Activated CD8-positive, alpha-beta memory T cell treated with anti-CD3 and anti-CD28 coated beads, Interleukin-2, amount 10 ng/mL, durations not matched to agents 7 days and 5 days (primary cell): ENCODE data around the gene PTEN. TPM values are rescaled to one million over a fixed set of nuclear protein-coding genes. Genes with fewer than 3 reads are reported as not detected.

Experiments used
- ATAC-seq: fragments of 150-1000 bp; cut with Tn5 transposase; one replicate; pipeline ENCODE4 v1.10.0; 2021; ENCODE audit warnings: moderate library complexity
- CTCF ChIA-PET: fragments of 350-600 bp; sonication (Branson Sonifier 250); formaldehyde crosslinking; loops from one replicate; lab custom pipeline; 2021; ENCODE audit warnings: antibody characterized with exemption; lab: Charles Lee
- DNase-seq: peaks from one replicate; pipeline ENCODE4 v3.0.0-alpha.2; 2020
- H3K27ac Mint-ChIP-seq: one replicate; pipeline ENCODE4 v1.8.0; 2021; ENCODE audit warnings: mild to moderate bottlenecking, mixed read lengths
- H3K27me3 Mint-ChIP-seq: one replicate; pipeline ENCODE4 v1.8.0; 2021; ENCODE audit warnings: mixed read lengths
- H3K36me3 Mint-ChIP-seq: one replicate; pipeline ENCODE4 v1.8.0; 2021; ENCODE audit warnings: mild to moderate bottlenecking, mixed read lengths
- H3K4me1 Mint-ChIP-seq: one replicate; pipeline ENCODE4 v1.8.0; 2021; ENCODE audit warnings: mixed read lengths
- H3K4me3 Mint-ChIP-seq: one replicate; pipeline ENCODE4 v1.8.0; 2021; ENCODE audit warnings: mild to moderate bottlenecking, moderate library complexity, mixed read lengths
- H3K9me3 Mint-ChIP-seq: one replicate; pipeline ENCODE4 v1.8.0; 2022; ENCODE audit warnings: low read depth, mixed read lengths
- total RNA-seq, 2 experiments: library from RNA; stranded (reverse); gene quantifications; one replicate each; pipeline ENCODE4 v1.2.3, GENCODE V29; 2021

The PTEN gene
- total RNA-seq, 2 experiments from 2014 or later, result 73.7 to 90.4 TPM

GRCh38 chr10:87957702-87958101, 94.3 kb downstream of the PTEN start:
- CTCF ChIA-PET, result no interaction called here
- H3K9me3 Mint-ChIP-seq, result no peaks in the 10 kb centered on the region
- ATAC-seq (no peak), DNase-seq (no peak)
- no peaks in the 10 kb centered on the region for H3K4me1 Mint-ChIP-seq
- no peak overlapping the region for H3K27ac Mint-ChIP-seq
- H3K4me3 Mint-ChIP-seq, result no peak overlapping the region
- H3K36me3 Mint-ChIP-seq, result peaks cover 48% of the 10 kb centered on the region
- no peaks in the 10 kb centered on the region for H3K27me3 Mint-ChIP-seq

GRCh38 chr10:87960230-87960629, 96.8 kb downstream of the PTEN start:
- CTCF ChIA-PET, result no interaction called here
- DNase-seq (no peak), ATAC-seq (no peak)
- no peak overlapping the region for H3K4me3 Mint-ChIP-seq
- H3K9me3 Mint-ChIP-seq, result no peaks in the 10 kb centered on the region
- H3K27me3 Mint-ChIP-seq, result no peaks in the 10 kb centered on the region
- H3K36me3 Mint-ChIP-seq, result peaks cover 50% of the 10 kb centered on the region
- H3K4me1 Mint-ChIP-seq, result no peaks in the 10 kb centered on the region
- no peak overlapping the region for H3K27ac Mint-ChIP-seq

GRCh38 chr10:87961314-87961713, 97.9 kb downstream of the PTEN start:
- no peaks in the 10 kb centered on the region for H3K9me3 Mint-ChIP-seq
- H3K4me3 Mint-ChIP-seq, result no peak overlapping the region
- no peaks in the 10 kb centered on the region for H3K27me3 Mint-ChIP-seq
- CTCF ChIA-PET, result no interaction called here
- no peaks in the 10 kb centered on the region for H3K4me1 Mint-ChIP-seq
- H3K36me3 Mint-ChIP-seq, result peaks cover 52% of the 10 kb centered on the region
- no peak overlapping the region for H3K27ac Mint-ChIP-seq
- no peak for ATAC-seq
- DNase-seq, result no peak

GRCh38 chr10:87966459-87966858, 103.0 kb downstream of the PTEN start:
- Mint-ChIP-seq H3K36me3 (peaks cover 31% of the 10 kb centered on the region), H3K9me3 (no peaks in the 10 kb centered on the region), H3K4me1 (no peaks in the 10 kb centered on the region), H3K27ac (no peak overlapping the region), H3K27me3 (no peaks in the 10 kb centered on the region), H3K4me3 (no peak overlapping the region)
- CTCF ChIA-PET, result no interaction called here
- DNase-seq (no peak), ATAC-seq (no peak)

- ATAC-seq, result no peak
- CTCF ChIA-PET, result no interaction called here
- H3K4me1 Mint-ChIP-seq, result peaks cover 4% of the 10 kb centered on the region
- peaks cover 4% of the 10 kb centered on the region for H3K9me3 Mint-ChIP-seq
- H3K27ac Mint-ChIP-seq, result no peak overlapping the region
- H3K36me3 Mint-ChIP-seq, result peaks cover 7% of the 10 kb centered on the region
- DNase-seq, result no peak
- H3K27me3 Mint-ChIP-seq, result no peaks in the 10 kb centered on the region
- H3K4me3 Mint-ChIP-seq, result no peak overlapping the region
These were observed 110.2 kb downstream of the PTEN start for GRCh38 chr10:87973635-87974034.

GRCh38 chr10:87974130-87974529, 110.7 kb downstream of the PTEN start:
- H3K4me1 Mint-ChIP-seq, result peaks cover 4% of the 10 kb centered on the region
- no peak overlapping the region for H3K4me3 Mint-ChIP-seq
- CTCF ChIA-PET, result no interaction called here
- H3K9me3 Mint-ChIP-seq, result peaks cover 4% of the 10 kb centered on the region
- H3K27ac Mint-ChIP-seq, result no peak overlapping the region
- DNase-seq (no peak), ATAC-seq (no peak)
- no peaks in the 10 kb centered on the region for H3K27me3 Mint-ChIP-seq
- H3K36me3 Mint-ChIP-seq, result peaks cover 7% of the 10 kb centered on the region

- Mint-ChIP-seq H3K27me3 (no peaks in the 10 kb centered on the region), H3K4me1 (peaks cover 4% of the 10 kb centered on the region), H3K36me3 (peaks cover 7% of the 10 kb centered on the region), H3K27ac (no peak overlapping the region), H3K9me3 (peaks cover 4% of the 10 kb centered on the region), H3K4me3 (no peak overlapping the region)
- DNase-seq (no peak), ATAC-seq (no peak)
- CTCF ChIA-PET, result no interaction called here
These were observed 111.3 kb downstream of the PTEN start for GRCh38 chr10:87974769-87975168.

GRCh38 chr10:87976101-87976743, 112.8 kb downstream of the PTEN start:
- CTCF ChIA-PET, result interaction anchor here (0.7 kb wide), 1 partner anchor 125 kb away, joined by 3 read pairs; no protein-coding TSS in a partner anchor
- Mint-ChIP-seq H3K27me3 (no peaks in the 10 kb centered on the region), H3K36me3 (peaks cover 7% of the 10 kb centered on the region), H3K27ac (no peak overlapping the region), H3K4me3 (no peak overlapping the region), H3K4me1 (peaks cover 4% of the 10 kb centered on the region), H3K9me3 (peaks cover 4% of the 10 kb centered on the region)
- ATAC-seq (no peak), DNase-seq (no peak)

GRCh38 chr10:87978166-87978565, 114.7 kb downstream of the PTEN start:
- ATAC-seq, result no peak
- Mint-ChIP-seq H3K27ac (no peak overlapping the region), H3K4me1 (peaks cover 4% of the 10 kb centered on the region), H3K36me3 (peaks cover 2% of the 10 kb centered on the region), H3K9me3 (no peaks in the 10 kb centered on the region), H3K27me3 (no peaks in the 10 kb centered on the region), H3K4me3 (no peak overlapping the region)
- DNase-seq, result no peak
- CTCF ChIA-PET, result interaction anchor here (1.1 to 1.2 kb wide), 2 partner anchors 30 to 411 kb away, joined by 3 read pairs; no protein-coding TSS in a partner anchor

- DNase-seq, result no peak
- Mint-ChIP-seq H3K4me3 (no peak overlapping the region), H3K27me3 (no peaks in the 10 kb centered on the region), H3K9me3 (peaks cover 3% of the 10 kb centered on the region), H3K4me1 (peaks cover 4% of the 10 kb centered on the region), H3K36me3 (peaks cover 3% of the 10 kb centered on the region), H3K27ac (no peak overlapping the region)
- CTCF ChIA-PET, result interaction anchor here (0.6 kb wide), 1 partner anchor 120 kb away, joined by 3 read pairs; no protein-coding TSS in a partner anchor
- ATAC-seq, result no peak
These were observed 116.4 kb downstream of the PTEN start for GRCh38 chr10:87979847-87980246.

- Mint-ChIP-seq H3K27me3 (peaks cover 3% of the 10 kb centered on the region), H3K4me3 (no peak overlapping the region), H3K27ac (no peak overlapping the region), H3K36me3 (peaks cover 3% of the 10 kb centered on the region), H3K9me3 (peaks cover 3% of the 10 kb centered on the region), H3K4me1 (no peaks in the 10 kb centered on the region)
- ATAC-seq (no peak), DNase-seq (no peak)
- CTCF ChIA-PET, result no interaction called here
These were observed 120.3 kb downstream of the PTEN start for GRCh38 chr10:87983716-87984115.

GRCh38 chr10:87987206-87987605, 123.8 kb downstream of the PTEN start:
- DNase-seq, result no peak
- CTCF ChIA-PET, result no interaction called here
- Mint-ChIP-seq H3K4me3 (no peak overlapping the region), H3K36me3 (peaks cover 3% of the 10 kb centered on the region), H3K9me3 (peaks cover 3% of the 10 kb centered on the region), H3K27me3 (peaks cover 3% of the 10 kb centered on the region), H3K4me1 (no peaks in the 10 kb centered on the region), H3K27ac (no peak overlapping the region)
- ATAC-seq, result no peak

- peaks cover 3% of the 10 kb centered on the region for H3K4me1 Mint-ChIP-seq
- H3K27me3 Mint-ChIP-seq, result peaks cover 3% of the 10 kb centered on the region
These were observed 128.5 kb downstream of the PTEN start for GRCh38 chr10:87991946-87992345.

GRCh38 chr10:88004451-88004850, 141.0 kb downstream of the PTEN start:
- H3K27ac Mint-ChIP-seq, result no peak overlapping the region
- CTCF ChIA-PET, result no interaction called here
- H3K36me3 Mint-ChIP-seq, result no peaks in the 10 kb centered on the region
- ATAC-seq (no peak), DNase-seq (no peak)
- H3K4me1 Mint-ChIP-seq, result no peaks in the 10 kb centered on the region
- H3K9me3 Mint-ChIP-seq, result peaks cover 2% of the 10 kb centered on the region
- H3K27me3 Mint-ChIP-seq, result no peaks in the 10 kb centered on the region
- no peak overlapping the region for H3K4me3 Mint-ChIP-seq

More at GRCh38 chr10:87991946-87992345, 128.5 kb downstream of the PTEN start:
- H3K9me3 Mint-ChIP-seq, result no peaks in the 10 kb centered on the region
- DNase-seq (no peak), ATAC-seq (no peak)
- peaks cover 2% of the 10 kb centered on the region for H3K36me3 Mint-ChIP-seq
- H3K4me3 Mint-ChIP-seq, result no peak overlapping the region
- H3K27ac Mint-ChIP-seq, result no peak overlapping the region
- CTCF ChIA-PET, result no interaction called here
